Measurements from ENCODE around the gene RAP1GAP2. TPM values are rescaled to one million over a fixed set of nuclear protein-coding genes. Genes with fewer than 3 reads are reported as not detected.

The RAP1GAP2 gene
- total RNA-seq, 1 donor from 2014 or later: 10.6 TPM

DNA sequence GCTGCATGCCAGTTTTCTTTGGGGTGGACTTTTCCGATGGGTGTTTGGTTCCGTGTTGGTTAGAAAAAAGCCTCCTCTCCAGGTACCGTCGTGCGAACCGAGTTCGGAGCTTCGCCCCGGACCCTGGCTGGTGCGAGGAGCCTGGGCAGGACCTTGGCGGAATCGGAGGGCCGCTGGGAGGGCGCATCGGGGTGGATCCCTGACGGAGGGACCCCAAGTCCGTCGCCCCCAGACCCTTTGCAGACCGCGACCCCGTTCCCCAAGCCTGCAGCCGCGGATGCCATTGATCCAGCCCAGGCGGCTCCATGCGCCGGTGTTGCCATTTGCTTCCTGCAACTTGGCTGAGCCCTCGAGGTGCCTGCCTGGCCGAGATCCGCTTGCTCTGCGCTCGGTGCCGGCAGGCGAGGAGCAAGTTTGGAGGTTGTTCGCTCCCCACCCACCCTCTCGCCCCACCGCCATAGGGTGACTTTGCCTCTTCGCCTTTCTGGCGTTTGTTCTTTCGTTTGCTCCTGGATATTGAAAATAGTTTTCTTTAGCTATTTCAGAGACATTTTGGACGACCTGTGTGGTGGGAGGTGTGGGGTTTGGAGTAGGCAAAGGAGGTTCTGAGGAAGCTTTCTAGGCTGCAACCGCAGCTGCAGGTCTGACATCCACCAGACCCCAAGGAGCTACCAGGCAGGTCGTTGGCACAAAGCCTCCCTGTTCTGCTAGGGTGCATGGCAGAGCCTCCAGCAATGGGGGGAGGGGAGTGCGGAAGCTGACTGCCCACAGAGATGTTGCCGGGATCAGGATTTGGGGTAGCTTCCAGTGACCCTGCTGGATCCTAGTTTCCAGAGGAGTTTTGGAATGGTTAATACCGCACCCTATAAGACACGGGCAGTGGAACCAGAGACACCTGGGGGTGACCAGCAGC is 58.2 kb downstream of the RAP1GAP2 start:
- peaks cover 10% of the 10 kb centered on the region for H3K27me3 Mint-ChIP-seq (ENCODE audit: unreplicated experiment)
- no peaks in the 10 kb centered on the region for H3K9me3 Mint-ChIP-seq (ENCODE audit: unreplicated experiment)
- H3K36me3 Mint-ChIP-seq (ENCODE audit: low read depth, unreplicated experiment): no peaks in the 10 kb centered on the region
- peak overlapping the region; percentile 85 for H3K4me3 Mint-ChIP-seq (ENCODE audit: unreplicated experiment)
- peaks cover 10% of the 10 kb centered on the region for H3K4me1 Mint-ChIP-seq (ENCODE audit: unreplicated experiment)
- DNase-seq (ENCODE audit: low spot score): peak; percentile 35
- TF ChIP-seq, protein P1, sequence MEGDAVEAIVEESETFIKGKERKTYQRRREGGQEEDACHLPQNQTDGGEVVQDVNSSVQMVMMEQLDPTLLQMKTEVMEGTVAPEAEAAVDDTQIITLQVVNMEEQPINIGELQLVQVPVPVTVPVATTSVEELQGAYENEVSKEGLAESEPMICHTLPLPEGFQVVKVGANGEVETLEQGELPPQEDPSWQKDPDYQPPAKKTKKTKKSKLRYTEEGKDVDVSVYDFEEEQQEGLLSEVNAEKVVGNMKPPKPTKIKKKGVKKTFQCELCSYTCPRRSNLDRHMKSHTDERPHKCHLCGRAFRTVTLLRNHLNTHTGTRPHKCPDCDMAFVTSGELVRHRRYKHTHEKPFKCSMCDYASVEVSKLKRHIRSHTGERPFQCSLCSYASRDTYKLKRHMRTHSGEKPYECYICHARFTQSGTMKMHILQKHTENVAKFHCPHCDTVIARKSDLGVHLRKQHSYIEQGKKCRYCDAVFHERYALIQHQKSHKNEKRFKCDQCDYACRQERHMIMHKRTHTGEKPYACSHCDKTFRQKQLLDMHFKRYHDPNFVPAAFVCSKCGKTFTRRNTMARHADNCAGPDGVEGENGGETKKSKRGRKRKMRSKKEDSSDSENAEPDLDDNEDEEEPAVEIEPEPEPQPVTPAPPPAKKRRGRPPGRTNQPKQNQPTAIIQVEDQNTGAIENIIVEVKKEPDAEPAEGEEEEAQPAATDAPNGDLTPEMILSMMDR (IDR thresholded peaks at IDR 0.05; ENCODE audit: unreplicated experiment): no peak
- H3K27ac Mint-ChIP-seq (ENCODE audit: unreplicated experiment): no peak overlapping the region

GRCh38 chr17:2855063-2855600 is 58.9 kb downstream of the RAP1GAP2 start:
- TF ChIP-seq, protein P1 (IDR thresholded peaks at IDR 0.05; ENCODE audit: unreplicated experiment): no peak
- no peaks in the 10 kb centered on the region for H3K36me3 Mint-ChIP-seq (ENCODE audit: low read depth, unreplicated experiment)
- peak overlapping the region; percentile 85 for H3K4me3 Mint-ChIP-seq (ENCODE audit: unreplicated experiment)
- H3K27ac Mint-ChIP-seq (ENCODE audit: unreplicated experiment): no peak overlapping the region
- DNase-seq (ENCODE audit: low spot score): no peak
- peaks cover 10% of the 10 kb centered on the region for H3K27me3 Mint-ChIP-seq (ENCODE audit: unreplicated experiment)
- H3K9me3 Mint-ChIP-seq (ENCODE audit: unreplicated experiment): no peaks in the 10 kb centered on the region
- peaks cover 10% of the 10 kb centered on the region for H3K4me1 Mint-ChIP-seq (ENCODE audit: unreplicated experiment)

GRCh38 chr17:2856727-2857126 is 60.5 kb downstream of the RAP1GAP2 start:
- H3K4me3 Mint-ChIP-seq (ENCODE audit: unreplicated experiment): no peak overlapping the region
- H3K27ac Mint-ChIP-seq (ENCODE audit: unreplicated experiment): no peak overlapping the region
- TF ChIP-seq, protein P1 (IDR thresholded peaks at IDR 0.05; ENCODE audit: unreplicated experiment): no peak
- H3K36me3 Mint-ChIP-seq (ENCODE audit: low read depth, unreplicated experiment): no peaks in the 10 kb centered on the region
- peaks cover 10% of the 10 kb centered on the region for H3K4me1 Mint-ChIP-seq (ENCODE audit: unreplicated experiment)
- H3K9me3 Mint-ChIP-seq (ENCODE audit: unreplicated experiment): no peaks in the 10 kb centered on the region
- peaks cover 5% of the 10 kb centered on the region for H3K27me3 Mint-ChIP-seq (ENCODE audit: unreplicated experiment)
- DNase-seq (ENCODE audit: low spot score): no peak

DNA sequence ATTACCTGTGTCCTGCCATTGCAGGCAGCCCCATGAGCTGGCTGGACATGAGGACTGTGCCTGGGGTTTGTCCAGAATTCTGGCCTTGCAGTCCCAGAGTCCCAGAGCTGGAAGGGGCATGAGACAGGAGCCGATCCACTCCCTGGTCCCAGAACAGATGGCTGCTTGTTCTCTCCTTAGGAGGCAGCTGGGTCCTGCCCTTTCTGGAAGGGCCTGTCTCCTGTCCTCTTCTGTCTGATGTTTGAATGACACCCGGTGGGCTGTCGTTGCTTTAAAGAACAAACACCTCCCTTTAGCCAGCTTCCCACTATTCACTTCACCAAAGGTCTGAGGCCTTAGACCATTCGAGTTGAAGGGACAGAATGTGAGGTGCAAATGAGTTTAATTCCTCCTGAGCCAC is 63.8 kb downstream of the RAP1GAP2 start:
- H3K27me3 Mint-ChIP-seq (ENCODE audit: unreplicated experiment): peaks cover 6% of the 10 kb centered on the region
- DNase-seq (ENCODE audit: low spot score): no peak
- no peak overlapping the region for H3K27ac Mint-ChIP-seq (ENCODE audit: unreplicated experiment)
- TF ChIP-seq, protein P1 (IDR thresholded peaks at IDR 0.05; ENCODE audit: unreplicated experiment): no peak
- no peaks in the 10 kb centered on the region for H3K36me3 Mint-ChIP-seq (ENCODE audit: low read depth, unreplicated experiment)
- peaks cover 3% of the 10 kb centered on the region for H3K4me1 Mint-ChIP-seq (ENCODE audit: unreplicated experiment)
- no peaks in the 10 kb centered on the region for H3K9me3 Mint-ChIP-seq (ENCODE audit: unreplicated experiment)
- H3K4me3 Mint-ChIP-seq (ENCODE audit: unreplicated experiment): peak overlapping the region; percentile 2

DNA sequence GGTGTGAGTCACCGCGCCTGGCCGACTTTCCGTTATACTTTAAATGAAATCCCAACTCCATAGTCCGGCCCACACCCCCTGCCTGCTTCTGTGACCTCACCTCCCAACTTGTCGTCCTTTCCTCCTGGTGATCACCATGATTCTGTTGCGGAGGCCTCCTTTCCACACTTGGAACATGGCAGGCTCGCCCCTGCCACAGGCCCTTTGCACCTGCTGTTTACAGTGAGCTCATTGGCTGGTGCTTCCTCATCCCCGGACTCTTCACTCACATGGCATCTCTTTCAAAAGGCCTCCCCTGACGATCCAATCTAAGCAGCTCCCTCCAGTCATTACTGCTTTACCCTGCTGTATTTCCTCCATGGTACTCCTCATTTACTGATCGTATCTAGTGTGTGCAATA is 64.6 kb downstream of the RAP1GAP2 start:
- H3K27ac Mint-ChIP-seq (ENCODE audit: unreplicated experiment): no peak overlapping the region
- no peaks in the 10 kb centered on the region for H3K9me3 Mint-ChIP-seq (ENCODE audit: unreplicated experiment)
- H3K4me3 Mint-ChIP-seq (ENCODE audit: unreplicated experiment): no peak overlapping the region
- TF ChIP-seq, protein P1 (IDR thresholded peaks at IDR 0.05; ENCODE audit: unreplicated experiment): no peak
- no peaks in the 10 kb centered on the region for H3K4me1 Mint-ChIP-seq (ENCODE audit: unreplicated experiment)
- no peak for DNase-seq (ENCODE audit: low spot score)
- H3K27me3 Mint-ChIP-seq (ENCODE audit: unreplicated experiment): peaks cover 4% of the 10 kb centered on the region
- no peaks in the 10 kb centered on the region for H3K36me3 Mint-ChIP-seq (ENCODE audit: low read depth, unreplicated experiment)
